ENCODE measurements around the gene PID1. TPM values are rescaled to one million over a fixed set of nuclear protein-coding genes. Genes with fewer than 3 reads are reported as not detected.
A peak's percentile ranks its signal among the peaks of the same experiment; 100 is the strongest.

PID1 gene
- total and polyA plus RNA-seq, 4 donors: 17.0 to 45.7 (median 30.0) TPM

DNA sequence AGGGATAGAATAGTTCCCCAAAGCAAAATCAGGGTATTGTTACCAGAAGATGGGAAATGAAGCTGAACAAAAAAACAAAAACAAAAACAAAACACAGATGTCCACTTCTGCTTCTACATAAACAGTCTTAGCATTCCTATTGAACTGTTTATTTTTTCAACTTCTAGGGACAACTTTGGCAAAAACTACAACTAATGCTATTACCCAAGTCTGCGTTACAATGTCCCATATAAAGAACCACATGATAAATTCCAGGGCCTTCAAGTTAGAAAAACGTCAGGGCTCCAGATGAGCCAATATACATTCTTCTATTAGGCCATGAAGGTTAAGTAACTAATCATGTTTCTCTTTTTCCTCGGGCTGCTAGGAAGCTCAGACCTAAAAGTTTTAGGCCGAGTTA, 16.9 kb downstream of the PID1 start:
- Histone ChIP-seq H3K36me3 (ENCODE audit: control insufficient read depth in 4 of 4, insufficient read depth in 4 of 4, low read length in 4 of 4) (peaks cover 0 to 9% (median 1%) of the 10 kb centered on the region in 4 donors), H3K4me3 (no peak overlapping the region), H3K27ac (ENCODE audit: low read depth in 1 of 2, low read length in 1 of 2) (no peak overlapping the region), H3K9me3 (ENCODE audit: control insufficient read depth in 4 of 4, insufficient read depth in 3 of 4, low read length in 3 of 4) (no peaks in the 10 kb centered on the region), H3K27me3 (ENCODE audit: control insufficient read depth in 3 of 3, insufficient read depth in 3 of 3, low read length in 2 of 3) (no peaks in the 10 kb centered on the region), H3K4me1 (ENCODE audit: control insufficient read depth in 5 of 5, insufficient read depth in 5 of 5, low read length in 5 of 5) (peaks cover 0 to 9% (median 4%) of the 10 kb centered on the region in 5 donors), H3K9ac (ENCODE audit: insufficient read depth in 1 of 2, low read length in 2 of 2) (no peak overlapping the region)
- no peak for ATAC-seq (ENCODE audit: insufficient read depth, low FRiP score)
- peak in 1 of 3 donors; percentile 9 for DNase-seq
- 56 to 62% methylated on average over 4 of the region's 4 CpGs for WGBS, 2 donors
- no peak for TF ChIP-seq CTCF (IDR thresholded peaks at IDR 0.05; ENCODE audit: control extremely low read depth, extremely low read depth)

DNA sequence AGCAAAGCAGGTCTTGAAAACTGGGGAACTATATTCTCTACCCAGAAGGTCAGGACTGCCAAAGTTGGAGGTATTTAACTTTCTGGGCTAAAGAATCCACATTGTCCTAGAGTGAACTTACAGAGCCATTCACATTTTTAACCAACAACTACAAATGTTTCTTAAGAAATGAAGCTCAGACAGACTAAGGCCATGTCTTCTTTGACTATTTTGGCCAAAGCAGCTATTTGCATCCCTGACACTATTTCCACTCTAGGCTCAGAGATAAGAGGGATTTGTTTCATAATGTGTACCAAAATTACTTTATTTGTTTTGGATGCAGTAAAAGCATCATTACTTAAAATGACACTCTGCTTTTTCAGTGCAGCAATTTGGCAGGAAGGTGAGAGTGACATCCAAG, 18.1 kb downstream of the PID1 start:
- no peaks in the 10 kb centered on the region for H3K9me3 ChIP-seq (ENCODE audit: control insufficient read depth in 4 of 4, insufficient read depth in 3 of 4, low read length in 3 of 4)
- no peak for ATAC-seq (ENCODE audit: insufficient read depth, low FRiP score)

DNA sequence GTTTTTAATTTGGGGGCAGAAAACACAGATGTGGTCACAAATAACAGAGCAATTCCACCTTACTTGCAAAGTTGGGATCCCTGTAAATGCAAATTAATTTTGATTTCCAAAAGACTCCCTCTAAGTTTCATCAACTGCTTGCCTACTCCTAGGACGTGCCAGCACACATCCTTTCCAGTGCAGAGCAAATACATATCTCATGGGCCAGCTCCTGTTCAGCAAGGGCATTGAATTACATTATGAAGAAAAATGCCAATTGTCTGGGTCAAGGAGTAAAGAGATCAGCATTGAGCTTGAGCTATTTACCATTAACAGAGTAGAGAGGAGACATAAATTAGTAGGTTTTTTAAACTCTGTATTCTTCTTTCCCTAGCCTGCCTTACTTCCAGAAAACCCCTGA, 18.8 kb downstream of the PID1 start:
- ATAC-seq (ENCODE audit: insufficient read depth, low FRiP score) (no peak), DNase-seq (no peak)
- Histone ChIP-seq H3K9ac (ENCODE audit: insufficient read depth in 1 of 2, low read length in 2 of 2) (no peak overlapping the region), H3K36me3 (ENCODE audit: control insufficient read depth in 4 of 4, insufficient read depth in 4 of 4, low read length in 4 of 4) (peaks cover 0 to 2% (median under 1%) of the 10 kb centered on the region in 4 donors), H3K4me1 (ENCODE audit: control insufficient read depth in 5 of 5, insufficient read depth in 5 of 5, low read length in 5 of 5) (peaks cover 0 to 9% (median 3%) of the 10 kb centered on the region in 5 donors), H3K27me3 (ENCODE audit: control insufficient read depth in 3 of 3, insufficient read depth in 3 of 3, low read length in 2 of 3) (no peaks in the 10 kb centered on the region), H3K9me3 (ENCODE audit: control insufficient read depth in 4 of 4, insufficient read depth in 3 of 4, low read length in 3 of 4) (no peaks in the 10 kb centered on the region), H3K27ac (ENCODE audit: low read depth in 1 of 2, low read length in 1 of 2) (no peak overlapping the region), H3K4me3 (no peak overlapping the region)
- TF ChIP-seq CTCF (IDR thresholded peaks at IDR 0.05; ENCODE audit: control extremely low read depth, extremely low read depth): no peak
- 33 to 55% methylated on average over 1 of the region's 1 CpG for WGBS, 2 donors

More for the DNA sequence above, 18.1 kb downstream of the PID1 start:
- DNase-seq: no peak
- H3K27ac ChIP-seq (ENCODE audit: low read depth in 1 of 2, low read length in 1 of 2): no peak overlapping the region
- H3K4me1 ChIP-seq (ENCODE audit: control insufficient read depth in 5 of 5, insufficient read depth in 5 of 5, low read length in 5 of 5): peaks cover 0 to 9% (median 4%) of the 10 kb centered on the region in 5 donors
- TF ChIP-seq CTCF (IDR thresholded peaks at IDR 0.05; ENCODE audit: control extremely low read depth, extremely low read depth): no peak
- H3K36me3 ChIP-seq (ENCODE audit: control insufficient read depth in 4 of 4, insufficient read depth in 4 of 4, low read length in 4 of 4): peaks cover 0 to 9% (median 1%) of the 10 kb centered on the region in 4 donors
- no peak overlapping the region for H3K4me3 ChIP-seq
- H3K27me3 ChIP-seq (ENCODE audit: control insufficient read depth in 3 of 3, insufficient read depth in 3 of 3, low read length in 2 of 3): no peaks in the 10 kb centered on the region
- no peak overlapping the region for H3K9ac ChIP-seq (ENCODE audit: insufficient read depth in 1 of 2, low read length in 2 of 2)

- no peak for ATAC-seq (ENCODE audit: insufficient read depth, low FRiP score)
- TF ChIP-seq CTCF (IDR thresholded peaks at IDR 0.05; ENCODE audit: control extremely low read depth, extremely low read depth): no peak
- Histone ChIP-seq H3K9me3 (ENCODE audit: control insufficient read depth in 4 of 4, insufficient read depth in 3 of 4, low read length in 3 of 4) (no peaks in the 10 kb centered on the region), H3K27me3 (ENCODE audit: control insufficient read depth in 3 of 3, insufficient read depth in 3 of 3, low read length in 2 of 3) (no peaks in the 10 kb centered on the region), H3K27ac (ENCODE audit: low read depth in 1 of 2, low read length in 1 of 2) (no peak overlapping the region), H3K9ac (ENCODE audit: insufficient read depth in 1 of 2, low read length in 2 of 2) (no peak overlapping the region), H3K4me1 (ENCODE audit: control insufficient read depth in 5 of 5, insufficient read depth in 5 of 5, low read length in 5 of 5) (peaks cover 0 to 17% (median 3%) of the 10 kb centered on the region in 5 donors), H3K36me3 (ENCODE audit: control insufficient read depth in 4 of 4, insufficient read depth in 4 of 4, low read length in 4 of 4) (no peaks in the 10 kb centered on the region), H3K4me3 (no peak overlapping the region)
- no peak for DNase-seq
- 94 to 95% methylated on average over 3 of the region's 3 CpGs for WGBS, 2 donors
Measured at GRCh38 chr2:229249536-229249935, 21.6 kb downstream of the PID1 start.
